SIG-M5 treated with dmso at 0.1 percent for 504 hours (cell line): Measurements from ENCODE around the gene NHSL2.
A peak's percentile ranks its signal among the peaks of the same experiment; 100 is the strongest.

Source experiments
- DNase-seq: peaks from one replicate; lab custom pipeline; 2025; ENCODE audit not compliant: unreplicated experiment; lab: John Stamatoyannopoulos, UW

The NHSL2 gene

GRCh38 chrX:72016881-72017783 is 106.5 kb downstream of the NHSL2 start:
- DNase-seq = no peak

- DNase-seq = peak; percentile 60
These were observed 107.8 kb downstream of the NHSL2 start for GRCh38 chrX:72018277-72019112.

DNA sequence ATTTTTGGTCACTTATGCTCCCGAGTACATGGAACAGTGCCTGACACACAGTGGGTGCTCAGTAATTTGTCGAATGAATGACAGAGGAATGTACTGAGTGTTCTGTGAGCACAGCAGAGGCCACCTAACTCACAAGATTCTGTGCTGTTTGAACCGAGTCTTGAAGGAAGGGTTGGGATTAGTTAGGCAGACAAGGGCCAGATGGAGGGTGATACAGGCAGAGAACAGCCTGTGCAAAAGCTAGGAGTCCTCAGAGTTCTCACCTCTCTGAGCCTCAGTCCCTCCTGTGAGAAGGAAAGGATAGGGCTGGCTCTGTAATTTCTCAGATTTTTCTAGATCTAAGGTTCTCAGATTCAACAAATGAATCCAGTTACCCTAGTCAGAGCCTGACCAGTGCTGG is 108.8 kb downstream of the NHSL2 start:
- DNase-seq = no peak

DNA sequence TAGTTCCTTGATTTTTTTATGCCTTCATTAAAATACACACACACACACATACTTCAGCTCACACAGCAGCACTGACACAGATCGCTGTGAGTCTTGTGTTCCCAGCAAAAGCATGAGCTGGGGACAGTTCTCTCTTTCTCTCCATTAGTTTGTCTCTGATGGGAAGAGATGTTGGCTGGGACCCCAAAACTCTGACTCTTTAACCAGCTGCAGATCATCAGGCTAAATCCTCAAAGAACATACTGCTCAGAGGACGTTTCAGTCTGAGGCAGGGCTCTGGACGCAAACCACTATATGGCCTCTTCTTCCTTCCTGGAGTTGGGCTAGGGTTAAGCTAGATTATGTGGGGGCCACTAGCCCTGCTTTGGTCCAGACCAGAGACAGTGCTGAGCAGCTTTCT is 109.6 kb downstream of the NHSL2 start:
- DNase-seq = no peak

DNA sequence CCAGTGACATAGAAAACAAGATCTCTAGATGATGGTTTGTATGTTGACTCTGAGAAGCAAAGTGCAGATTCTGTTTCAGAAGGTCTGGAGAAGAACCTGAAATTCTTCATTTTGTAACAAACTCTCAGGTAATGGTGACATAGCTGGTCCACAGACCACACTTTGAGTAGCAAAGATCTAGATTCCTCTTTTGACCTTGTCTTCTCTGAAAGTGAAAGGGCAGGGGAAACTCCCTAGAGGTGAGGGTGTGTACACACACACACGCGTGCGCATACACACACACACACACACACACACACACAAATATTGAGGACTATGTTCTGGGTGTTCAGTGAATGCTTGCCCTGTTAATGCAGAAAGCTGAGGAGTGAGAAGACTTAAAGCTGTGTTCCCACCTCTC is 110.1 kb downstream of the NHSL2 start:
- no peak for DNase-seq

DNA sequence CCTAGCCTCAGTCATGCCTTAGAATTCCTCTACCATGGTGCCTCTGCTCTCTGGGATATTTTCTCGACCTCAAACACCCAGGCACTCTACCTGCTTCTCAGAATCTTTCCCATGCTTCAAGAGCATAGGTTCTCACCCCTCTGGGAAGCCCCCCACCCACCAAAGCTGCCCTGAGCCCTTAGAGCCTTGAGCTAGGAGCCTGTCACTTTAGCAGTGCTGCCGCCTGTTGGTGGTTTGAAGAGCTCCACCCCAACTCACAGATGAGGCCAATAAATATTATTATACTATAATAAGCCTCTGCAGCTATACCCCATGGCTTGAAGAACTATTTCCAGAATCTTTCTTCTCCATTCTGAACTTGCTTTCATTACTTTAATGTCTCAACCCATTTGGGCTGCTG is 111.3 kb downstream of the NHSL2 start:
- no peak for DNase-seq

DNA sequence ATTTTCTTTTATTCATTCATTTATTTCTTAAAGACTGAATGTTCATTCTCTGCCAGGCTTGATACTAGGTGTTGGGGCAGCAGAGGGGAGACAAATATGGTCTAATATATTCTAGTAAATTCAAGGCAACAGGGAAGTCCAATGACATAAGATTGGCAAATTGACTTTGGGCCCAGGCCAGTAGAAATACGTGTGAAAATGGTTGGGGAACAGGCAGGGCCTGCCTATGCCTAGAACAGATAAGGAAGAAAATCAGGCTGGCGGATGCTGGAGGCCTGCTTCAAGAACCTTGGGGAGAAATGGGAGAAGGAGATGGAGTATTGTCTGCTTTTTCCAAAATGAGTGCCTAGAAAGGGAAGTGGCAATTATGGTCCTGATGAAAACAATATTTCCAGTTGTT is 112.4 kb downstream of the NHSL2 start:
- DNase-seq = no peak

DNA sequence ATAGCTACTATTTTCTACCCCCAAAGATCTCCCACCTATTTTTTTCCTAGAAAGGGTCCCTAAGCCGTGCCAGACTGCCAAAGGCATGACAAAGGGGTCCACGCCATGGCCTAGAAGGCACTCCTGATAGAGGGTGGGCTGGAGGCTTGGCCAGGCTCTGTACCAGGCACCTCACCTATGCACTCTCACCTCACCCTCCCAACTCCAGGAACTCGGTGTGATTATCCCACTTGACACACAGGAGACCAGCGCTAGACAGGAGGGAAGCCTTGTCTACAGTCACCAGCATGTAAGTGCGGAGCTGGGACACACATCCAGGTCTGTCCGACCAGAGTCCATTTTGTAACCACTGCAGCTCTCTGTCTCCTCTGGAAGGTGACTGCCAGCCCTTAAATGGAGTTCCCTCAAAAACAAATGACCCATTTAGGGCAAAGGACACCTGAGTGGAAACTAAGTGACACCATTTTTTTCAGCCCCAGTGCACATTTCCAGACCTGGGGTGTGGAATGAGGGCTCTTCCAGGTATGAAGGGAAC is 114.7 kb downstream of the NHSL2 start:
- DNase-seq = no peak

DNA sequence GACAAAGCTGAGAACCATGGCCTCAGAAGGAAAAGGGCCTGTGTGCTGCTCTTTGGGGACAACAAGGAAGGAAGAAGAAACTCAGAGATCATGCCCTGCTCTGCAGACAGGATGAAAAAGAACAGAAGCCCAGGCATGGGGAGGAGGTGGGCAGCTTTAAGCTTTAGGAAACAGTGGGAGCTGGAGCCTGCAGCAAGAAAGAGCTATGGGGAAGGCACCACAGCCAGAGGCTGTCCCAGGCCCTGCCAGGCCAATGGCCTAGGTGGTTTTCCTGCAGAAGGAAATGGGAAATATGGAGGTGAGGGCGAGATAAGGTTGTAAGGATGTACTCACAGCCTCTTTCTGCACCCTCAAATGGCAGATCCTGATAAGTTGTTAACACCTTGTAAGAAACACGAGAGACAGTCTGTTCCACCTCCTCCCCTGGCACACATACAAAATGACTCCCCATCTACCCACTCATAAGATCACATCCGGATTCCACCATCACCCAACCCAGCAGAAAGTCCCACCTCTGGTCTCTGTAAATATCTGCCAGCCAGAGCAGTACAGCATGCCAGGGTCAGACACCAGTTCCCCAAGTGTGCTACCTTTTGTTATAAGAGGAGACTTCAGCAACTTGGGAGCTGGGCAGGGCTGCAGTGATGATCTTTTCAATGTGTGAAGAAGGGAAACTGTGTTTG is 115.8 kb downstream of the NHSL2 start:
- DNase-seq = no peak

DNA sequence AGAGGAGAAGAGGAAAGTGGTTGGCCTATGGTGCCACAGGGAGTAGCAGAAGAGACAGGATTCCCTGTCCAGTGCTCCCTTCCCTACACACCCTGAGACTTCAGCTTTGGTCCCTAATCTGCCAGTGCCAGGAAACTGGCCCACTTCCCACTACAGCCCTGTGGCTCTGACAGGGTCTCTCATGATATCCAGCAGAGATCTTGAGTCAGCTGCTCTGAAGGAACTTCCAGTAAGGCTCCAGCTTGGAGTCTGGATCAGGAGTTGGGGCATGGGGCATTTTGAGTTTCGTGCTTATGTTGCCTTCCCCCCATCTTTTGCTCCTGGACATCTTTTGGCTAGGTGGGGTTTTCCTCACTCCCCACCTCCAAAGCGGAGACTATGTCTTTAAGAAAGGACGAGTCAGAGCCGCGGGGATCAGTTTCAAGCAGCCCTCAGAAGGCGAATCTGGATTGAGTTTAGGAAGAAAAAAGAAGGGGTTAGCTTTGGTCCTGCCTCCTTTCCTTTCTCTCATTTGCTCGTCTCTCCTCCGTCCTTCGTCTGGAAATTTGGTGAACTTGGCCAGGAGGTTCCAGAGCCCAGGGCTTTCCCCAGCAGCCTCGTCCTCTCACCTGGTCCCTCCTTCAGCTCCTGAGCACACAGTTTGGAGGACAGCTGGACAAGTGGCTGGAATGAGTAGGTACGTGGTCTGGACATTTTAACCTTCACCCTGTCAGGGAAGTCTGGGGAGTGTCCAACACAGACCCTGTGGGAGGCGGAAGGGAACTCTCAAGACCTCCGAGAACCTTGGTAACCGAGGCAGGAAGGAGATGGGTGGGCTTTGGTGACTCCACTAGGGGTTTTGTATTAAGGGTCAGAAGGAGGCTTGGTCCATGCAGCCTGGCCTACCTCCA is 116.6 kb downstream of the NHSL2 start:
- no peak for DNase-seq

DNA sequence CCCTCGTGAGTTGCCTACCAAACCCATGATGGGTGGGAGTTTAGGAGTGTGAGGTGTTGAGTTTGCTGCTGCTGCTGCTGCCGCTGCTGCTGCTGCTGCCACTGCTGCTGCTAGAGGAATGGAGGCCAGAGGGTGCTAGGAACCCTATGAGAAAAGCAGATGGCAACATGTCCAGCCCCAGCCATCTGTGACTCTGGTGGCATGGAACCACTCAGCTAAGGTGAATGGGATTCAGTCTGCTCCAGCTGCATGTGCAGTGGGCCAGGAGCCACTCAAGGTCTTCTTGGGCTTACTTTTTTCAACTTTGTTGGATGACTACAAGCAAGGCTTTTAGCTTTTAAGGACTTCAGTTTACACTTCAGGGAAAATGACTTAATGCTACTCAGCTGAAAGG is 117.3 kb downstream of the NHSL2 start:
- DNase-seq = no peak

DNA sequence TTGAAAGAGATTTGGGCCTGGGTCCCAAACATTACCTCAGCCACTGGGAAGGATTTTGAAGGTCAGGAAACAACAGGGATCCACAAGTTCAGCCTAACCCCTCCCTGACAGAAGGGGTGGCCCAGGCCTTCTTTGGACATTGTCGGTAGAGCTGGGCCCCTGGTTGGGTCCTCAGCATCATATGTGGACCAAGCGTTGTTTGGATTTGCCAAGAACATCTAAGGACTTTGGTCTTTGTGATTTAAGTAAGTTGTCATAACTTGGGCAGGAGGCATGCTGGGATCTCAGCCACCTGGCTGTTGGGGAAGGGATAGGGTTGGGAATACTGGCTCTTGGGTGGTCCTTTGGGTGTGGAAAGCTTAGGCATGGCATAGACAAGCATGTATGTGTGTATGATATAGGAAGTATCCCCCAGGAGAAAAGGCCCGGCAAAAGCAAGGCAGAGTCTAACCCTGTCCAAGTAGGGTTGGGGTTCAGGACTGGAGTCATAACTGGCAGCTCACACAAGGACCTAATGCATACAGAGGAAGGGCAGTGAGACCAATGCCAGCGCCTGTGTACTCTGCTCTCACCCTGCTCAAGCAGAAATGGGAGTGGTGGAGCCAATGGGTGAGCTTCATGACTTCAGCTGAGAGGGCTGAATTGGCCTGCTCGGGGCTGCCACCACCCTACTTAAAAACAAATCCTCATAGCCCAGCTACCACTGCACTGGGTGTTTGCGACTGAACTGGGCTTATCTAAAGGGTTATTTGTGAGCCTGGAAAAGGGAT is 118.2 kb downstream of the NHSL2 start:
- no peak for DNase-seq

DNA sequence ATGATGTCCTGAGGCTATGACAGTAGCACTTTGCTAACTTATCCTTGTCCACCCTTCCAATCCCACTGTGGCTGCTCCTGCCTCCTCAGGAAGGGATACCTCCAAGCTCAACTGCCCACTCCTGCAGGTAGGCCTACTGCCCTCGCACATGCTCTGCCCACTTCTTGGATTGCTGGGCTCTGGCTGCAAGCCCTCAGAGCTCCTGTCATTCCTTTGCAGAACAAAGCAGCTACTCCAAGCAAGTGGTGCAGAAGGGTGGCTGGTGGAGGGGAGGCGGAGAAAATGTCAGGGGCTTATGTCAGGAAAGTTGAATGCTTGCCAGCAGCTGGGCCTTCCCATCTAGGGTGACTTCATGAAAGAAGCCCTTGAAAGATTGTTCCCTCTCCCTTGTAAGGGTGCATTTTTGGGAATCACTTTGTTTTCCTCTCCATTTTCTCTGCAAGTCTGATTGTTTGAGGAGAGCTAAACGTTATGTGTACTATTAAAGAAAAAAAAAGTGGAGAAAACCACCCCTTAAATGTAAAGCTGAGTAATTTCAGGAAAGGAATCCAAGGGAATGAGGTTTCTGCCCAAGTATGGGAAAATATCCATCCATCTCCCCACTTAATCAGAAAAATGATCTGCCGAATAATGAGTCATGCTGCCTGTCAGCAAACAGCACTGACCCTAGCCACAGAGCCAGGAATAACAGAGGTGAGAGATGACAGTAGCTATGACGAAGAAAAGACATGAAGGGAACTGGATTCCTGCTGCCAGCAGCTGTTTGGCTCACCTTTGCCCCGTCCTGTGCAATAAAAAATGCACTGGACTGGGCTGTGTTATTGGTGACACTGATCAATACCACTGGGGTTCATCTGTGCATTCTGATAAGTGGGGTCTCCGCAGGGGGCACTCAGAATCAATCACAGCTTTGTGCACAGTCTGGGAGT is 119.1 kb downstream of the NHSL2 start:
- no peak for DNase-seq

DNA sequence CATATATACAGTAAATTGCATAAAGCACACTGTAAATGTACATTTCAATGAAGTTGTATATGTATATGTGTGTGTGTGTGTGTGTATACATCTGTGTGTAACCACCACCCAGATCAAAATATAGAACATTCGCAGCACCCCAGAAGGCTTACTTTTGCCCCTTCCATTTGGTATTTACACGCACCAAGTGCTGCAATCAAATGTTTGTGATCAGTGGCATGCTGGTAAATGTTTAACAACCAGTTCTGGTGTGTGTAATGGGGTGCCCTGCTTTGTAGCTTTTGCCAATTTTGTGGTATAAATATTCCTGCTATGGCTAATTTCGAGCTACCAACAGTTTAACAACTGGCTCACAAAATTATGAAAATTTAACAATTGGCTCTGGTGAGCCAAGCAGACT is 119.8 kb downstream of the NHSL2 start:
- no peak for DNase-seq

- no peak for DNase-seq
These were observed 120.5 kb downstream of the NHSL2 start for GRCh38 chrX:72031118-72031517.

- DNase-seq = peak; percentile 14
These were observed 121.0 kb downstream of the NHSL2 start for GRCh38 chrX:72031634-72032033.

- DNase-seq = no peak
These were observed 127.0 kb downstream of the NHSL2 start for GRCh38 chrX:72037601-72038000.

GRCh38 chrX:72038016-72038415 is 127.4 kb downstream of the NHSL2 start:
- DNase-seq = no peak

DNA sequence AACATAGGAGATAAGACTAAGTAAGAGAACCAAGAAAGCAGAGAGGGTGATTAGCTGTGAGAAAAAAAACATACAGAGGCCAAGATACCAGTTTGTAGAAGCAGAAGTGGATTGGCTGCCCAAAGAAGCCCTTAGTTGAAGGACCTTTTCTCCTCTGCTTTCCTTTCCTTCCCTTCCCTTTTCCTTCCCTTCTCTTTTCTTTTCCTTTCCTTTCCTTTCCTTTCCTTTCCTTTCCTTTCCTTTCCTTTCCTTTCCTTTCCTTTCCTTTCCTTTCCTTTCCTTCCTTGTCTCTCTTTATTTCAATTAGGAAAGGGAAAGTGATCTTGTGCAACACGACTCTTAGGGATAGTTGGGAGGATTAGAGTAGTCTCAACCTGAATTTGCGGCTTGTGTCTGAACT is 128.2 kb downstream of the NHSL2 start:
- DNase-seq = no peak
